HG02759 (cell line): Measurements from ENCODE around the gene TRA2B.

Source experiments
- ATAC-seq: cut with Tn5 transposase; IDR thresholded peaks from one replicate; pipeline ENCODE4 v1.9.1; 2021; ENCODE audit warnings: mild to moderate bottlenecking, moderate library complexity; ENCODE audit not compliant: unreplicated experiment

TRA2B gene

GRCh38 chr3:185881926-185882325 is 55.9 kb downstream of the TRA2B start:
- no peak for ATAC-seq

- no peak for ATAC-seq
These were observed 57.2 kb downstream of the TRA2B start for GRCh38 chr3:185880600-185880999.

- ATAC-seq: no peak
These were observed 58.9 kb downstream of the TRA2B start for GRCh38 chr3:185878920-185879319.

GRCh38 chr3:185874119-185874518 is 63.7 kb downstream of the TRA2B start:
- ATAC-seq: no peak

GRCh38 chr3:185867650-185868049 is 70.2 kb downstream of the TRA2B start:
- no peak for ATAC-seq

- no peak for ATAC-seq
These were observed 70.8 kb downstream of the TRA2B start for GRCh38 chr3:185866995-185867394.

GRCh38 chr3:185866555-185866954 is 71.3 kb downstream of the TRA2B start:
- no peak for ATAC-seq
